GM12875 (cell line): Measurements from ENCODE around the gene HEBP2.

Experiments used
- H3K4me3 ChIP-seq: one replicate; pipeline ENCODE4 v1.5.1; 2011; ENCODE audit warnings: low read depth, low read length, control low read depth
- CTCF ChIP-seq: IDR thresholded peaks from 2 replicates; pipeline ENCODE4 v1.5.1; 2011; ENCODE audit warnings: low read depth, mild to moderate bottlenecking, control low read depth, inconsistent platforms, low read length, moderate library complexity, borderline replicate concordance; ENCODE audit not compliant: insufficient read depth

The HEBP2 gene

DNA sequence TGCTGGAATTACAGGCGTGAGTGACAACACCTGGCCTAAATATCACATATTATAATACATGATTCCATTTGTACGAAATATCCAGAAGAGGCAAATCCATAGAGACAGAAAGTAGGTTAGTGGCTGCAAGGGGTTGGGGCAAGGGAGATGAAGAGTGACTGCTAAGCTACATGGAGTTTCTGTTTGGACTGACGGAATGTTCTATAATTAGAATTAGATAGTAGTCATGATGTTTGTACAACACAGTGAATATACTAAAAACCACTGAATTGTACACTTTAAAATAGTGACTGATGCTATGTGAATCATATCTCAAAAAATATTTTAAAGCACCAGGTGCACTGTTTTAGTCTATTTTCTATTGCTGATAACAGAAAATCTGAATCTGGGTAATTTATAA, 3.7 kb upstream of the HEBP2 start:
- no peak overlapping the region for H3K4me3 ChIP-seq
- no peak for TF ChIP-seq CTCF

GRCh38 chr6:138401960-138402837, 1.8 kb upstream of the HEBP2 start:
- TF ChIP-seq CTCF = no peak

DNA sequence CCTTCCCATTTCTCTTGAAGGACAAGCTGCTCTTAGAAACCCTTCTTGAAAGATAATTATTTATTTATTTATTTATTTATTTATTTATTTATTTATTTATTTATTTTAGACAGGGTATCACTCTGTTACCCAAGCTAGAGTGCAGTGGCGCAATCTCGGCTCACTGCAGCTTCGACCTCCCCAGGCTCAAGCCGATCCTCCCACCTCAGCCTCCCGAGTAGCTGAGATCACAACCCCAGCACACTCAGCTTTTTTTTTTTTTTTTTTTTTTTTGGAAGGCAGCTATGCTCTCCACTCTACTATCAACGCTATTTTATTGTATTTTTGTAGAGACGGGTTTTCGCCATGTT, 1.2 kb upstream of the HEBP2 start:
- TF ChIP-seq CTCF = no peak

More at GRCh38 chr6:138401960-138402837, 1.8 kb upstream of the HEBP2 start:
- H3K4me3 ChIP-seq = no peak overlapping the region

DNA sequence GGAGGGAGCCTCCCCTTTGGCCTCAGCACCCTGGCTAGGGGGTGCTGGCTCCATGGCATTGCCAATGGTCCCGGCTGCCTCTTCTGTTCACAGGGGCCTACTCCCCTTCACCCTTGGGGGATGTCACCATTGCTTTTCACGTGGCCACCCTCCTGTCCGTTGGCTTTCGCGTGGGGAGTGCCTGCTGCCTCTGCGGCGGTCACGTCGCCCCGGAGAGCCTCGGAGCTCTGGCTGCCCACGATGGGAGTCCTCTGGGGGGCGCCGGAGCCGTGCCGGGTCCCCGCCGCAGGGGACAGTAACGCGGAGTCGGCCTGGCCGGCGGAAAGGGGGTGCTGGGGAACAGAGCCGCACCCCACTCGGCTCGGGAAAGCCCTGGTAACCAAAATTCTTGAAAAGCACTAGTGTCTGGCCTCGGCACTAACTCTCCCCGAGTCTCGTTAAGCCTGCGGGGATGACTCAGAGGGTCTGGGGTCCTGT, 661 bp upstream of the HEBP2 start:
- TF ChIP-seq CTCF = peak; percentile 32; the same call in 1 of the 2 replicates
- H3K4me3 ChIP-seq = peak overlapping the region; percentile 62

More for the DNA sequence above, 1.2 kb upstream of the HEBP2 start:
- no peak overlapping the region for H3K4me3 ChIP-seq

- TF ChIP-seq CTCF = no peak
- peak overlapping the region; percentile 62 for H3K4me3 ChIP-seq
These were observed 779 bp downstream of the HEBP2 start for GRCh38 chr6:138404666-138405337.

GRCh38 chr6:138405816-138406413, 1.9 kb downstream of the HEBP2 start:
- H3K4me3 ChIP-seq = no peak overlapping the region
- TF ChIP-seq CTCF = no peak
